Lower leg skin (tissue), 4 donors: ENCODE results near the gene ZNF644. TPM values are rescaled to one million over a fixed set of nuclear protein-coding genes. Genes with fewer than 3 reads are reported as not detected.

ENCODE experiments used
- DNase-seq, 2 donors: peaks; one replicate each; pipeline ENCODE4 v3.0.0-alpha.2; 2019; ENCODE audit warnings: low spot score in 2 of 2
- H3K4me3 ChIP-seq: fragments of 200-600 bp; sonication (generic); 2 replicates; pipeline ENCODE4 v1.5.1; 2017; ENCODE audit warnings: mild to moderate bottlenecking, low read depth; ENCODE audit not compliant: poor library complexity, severe bottlenecking
- CTCF ChIP-seq, 3 donors: fragments of 450-650 bp; IDR thresholded peaks; one replicate each; pipeline ENCODE4 v1.5.1; 2016; ENCODE audit warnings: antibody characterized with exemption in 3 of 3, mild to moderate bottlenecking in 3 of 3, moderate library complexity in 2 of 3
- POLR2A ChIP-seq, 2 donors: fragments of 450-650 bp; IDR thresholded peaks; one replicate each; pipeline ENCODE4 v1.6.1; 2016 to 2017; ENCODE audit warnings: antibody characterized with exemption in 2 of 2, mild to moderate bottlenecking in 1 of 2, moderate library complexity in 1 of 2
- WGBS, 2 donors: methylation state at CpG; one replicate each; pipeline ENCODE4 v1.1.5; 2018; 5-methylcytosine and 5-hydroxymethylcytosine counted together
- intact Hi-C: fragments of 100-400 bp; cut with DNase I; formaldehyde crosslinking; loops from one replicate; pipeline ENCODE4 v1.15.0; 2023; ENCODE audit warnings: low total_unique reads
- total RNA-seq, 4 donors: library from RNA; depleted of rRNA; stranded (reverse); fragments of >200 nt; gene quantifications; one replicate each; pipeline ENCODE4 v1.1.0, GENCODE V29; 2016

Gene ZNF644
- total RNA-seq, 4 donors from 2014 or later, result 28.0 to 57.1 (median 39.4) TPM

- WGBS, 2 donors, result 6 to 12% methylated on average over 1 of the region's 1 CpG
- no peak for DNase-seq
- no peak overlapping the region for H3K4me3 ChIP-seq
- TF ChIP-seq CTCF (IDR thresholded peaks at IDR 0.05), result no peak
- TF ChIP-seq POLR2A (IDR thresholded peaks at IDR 0.05), result no peak
- intact Hi-C loops, result no loop called here
Observed at GRCh38 chr1:91011726-91012125, 10.1 kb downstream of the ZNF644 start.

GRCh38 chr1:91007827-91008226 lies 14.0 kb downstream of the ZNF644 start:
- no peak overlapping the region for H3K4me3 ChIP-seq
- intact Hi-C loops, result no loop called here
- TF ChIP-seq CTCF (IDR thresholded peaks at IDR 0.05) (no peak), POLR2A (IDR thresholded peaks at IDR 0.05) (no peak)
- no peak for DNase-seq

- 95 to 96% methylated on average over 7 of the region's 7 CpGs for WGBS, 2 donors
- DNase-seq, result no peak
- H3K4me3 ChIP-seq, result no peak overlapping the region
- no peak for TF ChIP-seq POLR2A (IDR thresholded peaks at IDR 0.05)
- TF ChIP-seq CTCF (IDR thresholded peaks at IDR 0.05), result no peak
- intact Hi-C loops, result no loop called here
Observed at GRCh38 chr1:91007092-91007491, 14.7 kb downstream of the ZNF644 start.

DNA sequence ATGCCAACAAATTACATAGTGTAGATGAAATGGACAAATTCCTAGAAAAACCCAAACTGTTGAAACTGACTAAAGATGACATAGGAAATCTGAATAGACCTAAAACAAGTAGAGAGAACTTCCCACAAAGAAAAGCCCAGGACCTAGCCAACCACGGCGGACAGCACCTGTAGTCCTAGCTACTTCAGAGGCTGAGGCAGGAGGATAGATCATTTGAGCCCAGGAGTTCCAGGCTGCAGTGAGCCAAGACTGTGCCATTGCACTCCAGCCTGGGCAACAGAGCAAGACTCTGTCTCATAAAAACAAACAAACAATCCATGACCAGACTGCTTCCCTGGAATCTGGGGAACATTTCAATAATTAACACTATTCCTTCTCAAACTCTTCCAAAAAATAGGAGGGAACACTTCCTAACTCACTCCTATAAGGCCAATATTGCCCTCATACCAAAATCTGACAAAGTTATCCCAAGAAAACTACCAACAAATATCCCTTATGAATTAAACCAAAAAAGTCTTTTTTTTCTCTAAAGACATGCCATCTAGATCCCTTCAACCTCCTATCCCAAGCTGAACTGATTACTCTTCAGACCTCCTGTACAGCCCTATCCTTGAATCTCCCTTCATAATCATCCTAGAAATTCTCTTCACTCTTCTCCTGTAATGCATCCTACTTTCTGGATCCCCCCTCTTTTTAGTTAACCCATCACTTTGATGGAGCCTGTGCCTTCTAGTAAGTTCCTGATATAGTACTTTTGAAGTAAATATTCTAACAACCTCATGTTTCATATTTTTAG lies 15.5 kb downstream of the ZNF644 start:
- intact Hi-C loops, result no loop called here
- DNase-seq, result no peak
- TF ChIP-seq POLR2A (IDR thresholded peaks at IDR 0.05) (no peak), CTCF (IDR thresholded peaks at IDR 0.05) (no peak)
- H3K4me3 ChIP-seq, result no peak overlapping the region
- 97 to 100% methylated on average over 2 of the region's 2 CpGs for WGBS, 2 donors

GRCh38 chr1:91005285-91005684 lies 16.6 kb downstream of the ZNF644 start:
- DNase-seq, result no peak
- intact Hi-C loops, result no loop called here
- H3K4me3 ChIP-seq, result no peak overlapping the region
- 74 to 85% methylated on average over 1 of the region's 1 CpG for WGBS, 2 donors
- TF ChIP-seq CTCF (IDR thresholded peaks at IDR 0.05), result no peak
- no peak for TF ChIP-seq POLR2A (IDR thresholded peaks at IDR 0.05)

DNA sequence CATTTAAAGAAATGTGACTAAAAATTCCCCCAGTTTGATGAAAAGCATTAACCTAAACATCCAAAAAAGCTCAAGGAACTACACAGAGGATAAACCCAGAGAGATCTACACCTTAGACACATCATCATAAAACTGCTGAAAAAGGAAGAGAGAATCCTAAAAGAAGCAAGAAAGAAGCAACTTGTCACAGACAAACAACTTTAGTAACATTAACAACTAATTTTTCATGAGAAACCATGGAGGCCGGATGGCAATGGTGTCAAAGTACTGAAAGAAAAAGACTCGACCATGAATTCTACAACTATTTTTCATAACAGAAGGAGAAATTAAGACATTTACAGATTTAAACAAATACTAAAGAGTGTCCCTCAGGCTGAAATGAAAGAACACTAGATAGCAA lies 17.7 kb downstream of the ZNF644 start:
- no peak for DNase-seq
- intact Hi-C loops, result no loop called here
- 91 to 93% methylated on average over 2 of the region's 2 CpGs for WGBS, 2 donors
- TF ChIP-seq CTCF (IDR thresholded peaks at IDR 0.05) (no peak), POLR2A (IDR thresholded peaks at IDR 0.05) (no peak)
- H3K4me3 ChIP-seq, result no peak overlapping the region
